CD4-positive, alpha-beta T cell treated with Interleukin-17A for 4 hours (primary cell): ENCODE data around the gene SLC6A11.

ENCODE experiments used
- DNase-seq: peaks from one replicate; pipeline ENCODE4 v3.0.0-alpha.2; 2020; ENCODE audit warnings: mixed read lengths

The SLC6A11 gene

GRCh38 chr3:10792208-10792607 is 23.8 kb upstream of the SLC6A11 start:
- no peak for DNase-seq

DNA sequence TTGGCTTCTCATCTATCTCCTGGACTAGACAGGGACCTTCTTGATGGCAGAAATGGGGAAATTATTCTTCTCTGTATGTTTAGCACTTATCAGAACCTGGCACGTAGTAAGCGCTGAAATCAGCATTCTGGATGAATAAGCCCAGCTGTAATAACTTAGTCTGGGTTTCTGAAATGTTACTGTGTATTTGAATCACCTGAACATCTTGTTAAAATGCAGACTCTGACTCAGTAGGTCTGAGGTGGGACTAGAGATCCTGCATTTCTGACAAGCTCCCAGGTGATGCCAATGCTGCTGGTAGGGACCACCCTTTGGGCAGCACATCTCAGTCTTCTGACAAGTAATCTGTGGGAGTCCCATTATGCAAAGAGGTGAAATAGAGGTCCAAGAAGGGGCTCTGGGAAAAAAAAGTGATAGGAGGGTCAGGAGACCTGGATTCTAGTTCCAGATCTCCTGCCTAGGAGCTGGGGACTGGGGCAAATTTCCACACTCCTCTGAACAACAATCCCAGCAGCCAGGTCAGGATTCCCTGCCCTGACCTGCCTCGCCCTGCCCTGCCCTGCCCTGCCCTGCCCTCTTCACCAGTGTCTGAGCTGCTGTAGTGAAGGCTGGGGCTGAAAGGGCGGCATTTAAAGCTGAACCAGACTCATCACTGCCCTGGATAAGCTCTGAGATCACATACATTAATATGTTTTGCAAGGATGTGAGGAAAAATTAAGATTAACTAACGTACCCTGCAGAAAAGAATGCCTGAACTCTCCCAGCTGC is 17.2 kb upstream of the SLC6A11 start:
- no peak for DNase-seq

DNA sequence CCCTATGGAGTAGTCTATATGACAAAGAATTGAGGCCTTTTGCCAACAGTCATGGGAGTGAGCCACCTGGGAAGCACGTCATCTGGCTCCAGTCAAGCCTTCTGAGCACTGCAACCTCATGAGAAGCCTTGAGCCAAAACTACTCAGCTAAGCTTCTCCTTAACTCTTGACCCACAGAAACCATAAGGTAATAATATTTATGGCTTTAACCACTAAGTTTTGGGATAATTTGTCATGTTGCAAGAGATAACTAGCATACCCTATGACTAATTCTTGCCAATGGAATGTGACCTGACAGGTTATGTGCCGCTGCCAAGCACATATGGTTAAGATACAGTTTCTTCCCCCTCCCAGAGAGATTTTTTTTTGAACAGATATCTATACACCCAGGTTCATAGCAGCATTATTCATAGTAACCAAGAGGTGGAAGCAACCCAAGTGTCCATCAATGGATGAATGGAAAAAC is 11.8 kb upstream of the SLC6A11 start:
- no peak for DNase-seq

- no peak for DNase-seq
These were observed 10.0 kb upstream of the SLC6A11 start for GRCh38 chr3:10806006-10806405.

- DNase-seq = no peak
These were observed 7.8 kb upstream of the SLC6A11 start for GRCh38 chr3:10808130-10808735.

GRCh38 chr3:10808974-10809373 is 7.1 kb upstream of the SLC6A11 start:
- no peak for DNase-seq

- DNase-seq = no peak
These were observed 5.7 kb upstream of the SLC6A11 start for GRCh38 chr3:10810376-10810775.

DNA sequence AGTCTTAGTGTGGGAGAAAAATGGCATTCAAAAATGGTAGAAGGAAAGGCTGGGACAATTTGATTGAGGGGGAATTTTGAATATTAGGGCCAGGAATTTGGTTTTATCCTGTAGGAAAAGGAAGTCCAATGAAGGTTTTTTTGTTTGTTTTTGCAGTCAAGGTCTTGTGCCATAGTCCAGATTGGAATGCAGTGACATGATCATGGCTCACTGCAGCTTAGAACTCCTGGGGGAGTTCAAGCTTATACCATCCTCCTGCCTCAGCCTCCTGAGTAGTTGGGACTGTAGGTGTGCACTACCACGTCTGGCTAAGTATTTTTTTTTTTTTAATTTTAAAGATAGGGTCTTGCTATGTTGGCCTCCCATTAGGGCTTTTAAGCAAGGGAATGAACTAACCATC is 2.6 kb upstream of the SLC6A11 start:
- DNase-seq = no peak

GRCh38 chr3:10814623-10815022 is 1.4 kb upstream of the SLC6A11 start:
- DNase-seq = no peak

DNA sequence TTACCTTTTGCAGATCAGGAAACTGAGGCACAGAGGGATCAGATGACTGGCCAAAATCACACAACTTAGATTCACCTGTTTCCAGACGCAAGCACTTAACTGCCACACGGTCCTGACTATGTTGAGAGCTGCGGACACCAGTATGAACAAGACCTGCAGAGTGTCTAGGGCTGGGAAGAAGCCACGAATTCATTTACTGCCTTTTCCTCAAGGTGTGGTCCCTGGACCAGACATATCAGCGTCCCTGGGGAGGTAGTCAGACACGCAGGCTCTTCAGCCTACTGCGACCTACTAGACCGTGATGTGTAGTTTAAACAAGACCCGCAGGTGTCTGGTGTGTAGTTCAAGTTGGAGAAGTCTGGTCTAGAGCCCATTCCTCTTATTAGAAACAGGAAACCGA is 541 bp upstream of the SLC6A11 start:
- no peak for DNase-seq

- no peak for DNase-seq
These were observed 830 bp downstream of the SLC6A11 start for GRCh38 chr3:10816863-10817253.

- DNase-seq = no peak
These were observed 1.5 kb downstream of the SLC6A11 start for GRCh38 chr3:10817506-10817905.

DNA sequence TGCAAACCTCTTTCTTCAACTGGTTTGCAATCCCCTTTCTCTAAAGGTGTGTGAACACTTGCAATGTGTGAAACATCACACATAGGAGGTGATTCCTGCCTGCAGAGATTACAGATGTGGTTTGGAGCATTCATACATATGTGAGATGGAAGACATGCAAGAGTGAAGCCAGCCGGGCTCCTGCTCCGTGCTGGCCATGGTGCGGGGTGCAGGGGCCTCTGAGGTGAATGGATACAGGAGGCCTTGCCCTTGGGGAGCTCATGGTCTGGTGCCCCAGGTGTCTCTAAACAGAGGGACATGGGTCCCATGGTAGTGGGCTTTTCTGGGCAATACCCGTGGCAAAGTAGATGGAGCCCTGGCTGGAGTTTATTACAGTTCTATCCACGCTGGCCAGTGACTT is 6.0 kb downstream of the SLC6A11 start:
- no peak for DNase-seq

DNA sequence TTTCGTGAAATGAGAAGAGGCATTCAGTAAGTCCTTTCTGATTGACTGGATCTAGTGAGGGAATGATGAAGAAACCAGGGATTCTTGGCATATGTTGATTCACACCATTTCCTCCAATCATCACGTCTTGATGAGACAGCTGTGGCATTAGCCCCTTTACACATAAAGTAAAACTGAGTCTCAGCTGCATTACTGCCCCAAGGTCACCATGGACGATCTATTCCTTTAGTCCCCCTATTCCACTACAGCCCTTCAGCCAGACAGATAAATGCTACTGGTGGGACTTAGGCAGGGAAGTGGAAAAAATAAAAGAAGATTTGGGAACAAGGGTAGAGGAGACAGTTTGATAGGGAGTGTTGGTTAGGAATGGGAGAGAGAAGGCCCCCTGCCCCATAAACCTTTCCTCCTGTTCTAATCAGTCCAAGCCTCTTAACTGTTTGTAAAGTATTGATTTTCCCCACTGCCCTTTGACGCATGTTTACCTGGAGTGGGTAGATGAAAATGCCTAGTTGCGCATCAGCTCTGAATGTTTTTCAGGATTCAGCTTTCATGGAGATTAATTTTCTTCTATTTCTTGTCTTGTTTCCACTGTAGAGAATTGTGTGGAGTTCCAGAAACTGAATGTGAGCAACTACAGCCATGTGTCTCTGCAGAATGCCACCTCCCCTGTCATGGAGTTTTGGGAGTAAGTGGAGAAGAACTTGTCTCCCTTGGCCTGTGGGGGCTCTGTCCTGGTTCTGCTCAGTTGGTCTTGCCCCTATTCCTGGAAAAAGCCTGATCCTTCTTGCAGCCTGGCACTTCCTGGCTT is 6.9 kb downstream of the SLC6A11 start:
- DNase-seq = no peak

DNA sequence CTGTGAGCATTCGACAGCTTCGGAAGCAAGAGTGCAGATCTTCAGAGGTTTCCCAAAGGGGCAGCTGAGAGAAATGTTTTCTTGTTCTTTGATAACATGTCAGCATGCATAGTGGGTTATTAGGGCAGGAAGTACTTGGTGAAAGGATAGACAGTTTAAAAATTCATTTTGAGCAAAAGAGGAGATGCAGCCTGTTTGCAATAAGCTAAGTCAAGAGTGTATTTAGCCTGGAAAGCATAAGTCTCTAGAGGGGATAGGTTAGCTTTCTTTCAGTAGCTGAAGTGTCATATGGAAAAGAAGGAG is 7.4 kb downstream of the SLC6A11 start:
- DNase-seq = no peak

- DNase-seq = no peak
These were observed 8.4 kb downstream of the SLC6A11 start for GRCh38 chr3:10824468-10824867.

DNA sequence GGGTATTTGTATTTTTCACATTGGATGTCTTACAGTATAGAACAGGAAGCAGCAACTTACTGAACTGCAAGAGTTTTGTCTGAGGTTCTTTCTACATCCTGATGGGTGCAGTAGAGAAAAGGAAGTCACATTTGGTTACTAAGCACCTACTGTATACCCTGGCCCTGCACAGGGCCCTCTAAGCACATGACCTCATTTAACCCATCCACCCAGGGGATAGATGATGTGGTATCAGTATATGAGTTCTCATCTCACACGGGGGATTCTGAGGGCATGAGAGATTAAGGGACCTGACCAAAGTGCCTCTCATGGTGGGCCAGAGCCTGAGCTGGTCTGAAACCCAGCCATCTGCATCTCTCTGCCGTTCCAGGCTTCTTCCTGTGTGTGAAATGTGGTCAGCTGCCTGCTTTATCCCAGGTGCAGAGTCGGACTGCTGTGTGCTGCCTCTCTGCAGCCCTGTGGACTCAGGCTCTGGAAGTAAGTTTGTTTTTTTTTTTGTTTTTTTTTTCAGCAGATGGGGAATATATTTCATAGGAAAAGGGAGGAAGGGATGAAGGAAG is 17.9 kb downstream of the SLC6A11 start:
- DNase-seq = no peak

- no peak for DNase-seq
These were observed 18.9 kb downstream of the SLC6A11 start for GRCh38 chr3:10834951-10835350.

DNA sequence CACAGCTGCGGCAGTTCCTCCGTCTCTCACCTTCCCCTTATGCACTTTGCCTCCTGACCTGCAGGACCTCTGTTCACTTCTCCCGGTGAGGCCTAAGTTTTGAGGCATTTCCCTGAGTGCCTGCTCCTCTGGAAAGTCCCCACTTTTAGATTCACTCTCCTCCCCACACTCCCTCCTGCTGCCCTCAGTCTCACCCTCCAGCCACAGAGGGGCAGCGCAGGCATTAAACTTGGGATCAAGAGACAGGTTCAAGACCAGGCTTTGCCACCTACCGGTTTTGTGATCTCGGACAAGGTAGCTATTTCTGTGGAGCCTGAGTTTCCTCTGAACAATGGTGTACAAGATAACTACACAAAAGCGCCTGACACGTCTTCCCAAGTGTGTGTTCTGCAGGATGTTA is 19.4 kb downstream of the SLC6A11 start:
- DNase-seq = no peak

DNA sequence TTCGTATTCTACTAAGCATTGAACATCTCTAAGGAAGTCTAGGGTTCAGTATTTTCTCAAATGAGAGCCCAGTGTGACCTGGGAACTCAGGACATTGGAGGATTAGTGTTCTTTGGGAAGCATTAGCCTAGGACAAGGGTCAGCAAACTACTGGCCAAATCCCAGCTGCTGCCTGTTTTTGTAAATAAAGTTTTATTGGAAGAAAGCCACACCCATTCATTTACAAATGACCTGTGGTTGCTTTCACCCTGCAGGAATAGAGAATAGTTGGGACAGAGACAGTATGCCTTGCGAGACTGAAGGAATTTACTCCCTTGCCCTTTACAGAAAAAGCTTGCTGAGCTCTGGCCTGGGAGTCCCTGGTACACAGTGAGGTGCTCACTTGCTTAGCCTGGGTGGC is 20.6 kb downstream of the SLC6A11 start:
- DNase-seq = no peak

GRCh38 chr3:10837849-10838248 is 21.8 kb downstream of the SLC6A11 start:
- DNase-seq = no peak

GRCh38 chr3:10839167-10839566 is 23.1 kb downstream of the SLC6A11 start:
- DNase-seq = no peak

- no peak for DNase-seq
These were observed 25.1 kb downstream of the SLC6A11 start for GRCh38 chr3:10841100-10841499.

GRCh38 chr3:10843378-10843777 is 27.4 kb downstream of the SLC6A11 start:
- DNase-seq = no peak
